ENCODE data around the gene HSPA9.

The HSPA9 gene

GRCh38 chr5:138564242-138564641 is 11.0 kb downstream of the HSPA9 start:
- no peaks in the 10 kb centered on the region for H3K4me1 ChIP-seq (ENCODE audit: insufficient read depth, low read length)
- H3K4me3 ChIP-seq (ENCODE audit: low read length) = no peak overlapping the region
- H3K9me3 ChIP-seq (ENCODE audit: low read length) = no peaks in the 10 kb centered on the region
- no peak overlapping the region for H2AFZ ChIP-seq (ENCODE audit: low read depth, low read length)
- H3K27me3 ChIP-seq (ENCODE audit: insufficient read depth, low read length) = no peaks in the 10 kb centered on the region
- peaks cover 92% of the 10 kb centered on the region for H3K36me3 ChIP-seq (ENCODE audit: insufficient read depth, low read length)

- Histone ChIP-seq H2AFZ (ENCODE audit: low read depth, low read length) (no peak overlapping the region), H3K4me3 (ENCODE audit: low read length) (no peak overlapping the region), H3K36me3 (ENCODE audit: insufficient read depth, low read length) (peaks cover 92% of the 10 kb centered on the region), H3K4me1 (ENCODE audit: insufficient read depth, low read length) (no peaks in the 10 kb centered on the region), H3K9me3 (ENCODE audit: low read length) (no peaks in the 10 kb centered on the region), H3K27me3 (ENCODE audit: insufficient read depth, low read length) (no peaks in the 10 kb centered on the region)
Observed at GRCh38 chr5:138563340-138564118, 11.7 kb downstream of the HSPA9 start.

- Histone ChIP-seq H2AFZ (ENCODE audit: low read depth, low read length) (no peak overlapping the region), H3K27me3 (ENCODE audit: insufficient read depth, low read length) (no peaks in the 10 kb centered on the region), H3K36me3 (ENCODE audit: insufficient read depth, low read length) (peaks cover 92% of the 10 kb centered on the region), H3K9me3 (ENCODE audit: low read length) (no peaks in the 10 kb centered on the region), H3K4me3 (ENCODE audit: low read length) (no peak overlapping the region), H3K4me1 (ENCODE audit: insufficient read depth, low read length) (no peaks in the 10 kb centered on the region)
Observed at GRCh38 chr5:138560971-138561370, 14.2 kb downstream of the HSPA9 start.

- peaks cover 92% of the 10 kb centered on the region for H3K36me3 ChIP-seq (ENCODE audit: insufficient read depth, low read length)
Observed at GRCh38 chr5:138559937-138560336, 15.3 kb downstream of the HSPA9 start.

GRCh38 chr5:138557677-138558076 is 17.5 kb downstream of the HSPA9 start:
- H3K4me3 ChIP-seq (ENCODE audit: low read length) = no peak overlapping the region
- no peak overlapping the region for H2AFZ ChIP-seq (ENCODE audit: low read depth, low read length)
- no peaks in the 10 kb centered on the region for H3K4me1 ChIP-seq (ENCODE audit: insufficient read depth, low read length)
- no peaks in the 10 kb centered on the region for H3K27me3 ChIP-seq (ENCODE audit: insufficient read depth, low read length)
- H3K36me3 ChIP-seq (ENCODE audit: insufficient read depth, low read length) = peaks cover 91% of the 10 kb centered on the region
- no peaks in the 10 kb centered on the region for H3K9me3 ChIP-seq (ENCODE audit: low read length)

More at GRCh38 chr5:138559937-138560336, 15.3 kb downstream of the HSPA9 start:
- H3K4me3 ChIP-seq (ENCODE audit: low read length) = no peak overlapping the region
- H2AFZ ChIP-seq (ENCODE audit: low read depth, low read length) = no peak overlapping the region
- no peaks in the 10 kb centered on the region for H3K4me1 ChIP-seq (ENCODE audit: insufficient read depth, low read length)
- H3K27me3 ChIP-seq (ENCODE audit: insufficient read depth, low read length) = no peaks in the 10 kb centered on the region
- no peaks in the 10 kb centered on the region for H3K9me3 ChIP-seq (ENCODE audit: low read length)

GRCh38 chr5:138554143-138554542 is 21.1 kb downstream of the HSPA9 start:
- Histone ChIP-seq H3K9me3 (ENCODE audit: low read length) (no peaks in the 10 kb centered on the region), H3K4me1 (ENCODE audit: insufficient read depth, low read length) (no peaks in the 10 kb centered on the region), H3K27me3 (ENCODE audit: insufficient read depth, low read length) (no peaks in the 10 kb centered on the region), H3K4me3 (ENCODE audit: low read length) (no peak overlapping the region), H3K36me3 (ENCODE audit: insufficient read depth, low read length) (peaks cover 62% of the 10 kb centered on the region), H2AFZ (ENCODE audit: low read depth, low read length) (no peak overlapping the region)

- no peaks in the 10 kb centered on the region for H3K27me3 ChIP-seq (ENCODE audit: insufficient read depth, low read length)
- H3K36me3 ChIP-seq (ENCODE audit: insufficient read depth, low read length) = peaks cover 57% of the 10 kb centered on the region
- no peak overlapping the region for H2AFZ ChIP-seq (ENCODE audit: low read depth, low read length)
- H3K4me1 ChIP-seq (ENCODE audit: insufficient read depth, low read length) = no peaks in the 10 kb centered on the region
- H3K9me3 ChIP-seq (ENCODE audit: low read length) = no peaks in the 10 kb centered on the region
- H3K4me3 ChIP-seq (ENCODE audit: low read length) = no peak overlapping the region
Observed at GRCh38 chr5:138553437-138554095, 21.6 kb downstream of the HSPA9 start.

GRCh38 chr5:138552657-138553056 is 22.5 kb downstream of the HSPA9 start:
- no peaks in the 10 kb centered on the region for H3K27me3 ChIP-seq (ENCODE audit: insufficient read depth, low read length)
- H3K4me3 ChIP-seq (ENCODE audit: low read length) = no peak overlapping the region
- no peaks in the 10 kb centered on the region for H3K9me3 ChIP-seq (ENCODE audit: low read length)
- no peaks in the 10 kb centered on the region for H3K4me1 ChIP-seq (ENCODE audit: insufficient read depth, low read length)
- no peak overlapping the region for H2AFZ ChIP-seq (ENCODE audit: low read depth, low read length)
- H3K36me3 ChIP-seq (ENCODE audit: insufficient read depth, low read length) = peaks cover 48% of the 10 kb centered on the region

GRCh38 chr5:138549414-138549813 is 25.8 kb downstream of the HSPA9 start:
- Histone ChIP-seq H3K27me3 (ENCODE audit: insufficient read depth, low read length) (no peaks in the 10 kb centered on the region), H3K9me3 (ENCODE audit: low read length) (no peaks in the 10 kb centered on the region), H3K4me3 (ENCODE audit: low read length) (no peak overlapping the region), H2AFZ (ENCODE audit: low read depth, low read length) (no peak overlapping the region), H3K36me3 (ENCODE audit: insufficient read depth, low read length) (peaks cover 15% of the 10 kb centered on the region), H3K4me1 (ENCODE audit: insufficient read depth, low read length) (peaks cover 10% of the 10 kb centered on the region)

GRCh38 chr5:138545919-138546562 is 29.2 kb downstream of the HSPA9 start:
- no peaks in the 10 kb centered on the region for H3K27me3 ChIP-seq (ENCODE audit: insufficient read depth, low read length)
- no peak overlapping the region for H2AFZ ChIP-seq (ENCODE audit: low read depth, low read length)

GRCh38 chr5:138544181-138545134 is 30.7 kb downstream of the HSPA9 start:
- peaks cover 26% of the 10 kb centered on the region for H3K4me1 ChIP-seq (ENCODE audit: insufficient read depth, low read length)
- peaks cover 19% of the 10 kb centered on the region for H3K36me3 ChIP-seq (ENCODE audit: insufficient read depth, low read length)
- no peaks in the 10 kb centered on the region for H3K27me3 ChIP-seq (ENCODE audit: insufficient read depth, low read length)
- peak overlapping the region; percentile 96 for H3K4me3 ChIP-seq (ENCODE audit: low read length)
- H2AFZ ChIP-seq (ENCODE audit: low read depth, low read length) = no peak overlapping the region
- H3K9me3 ChIP-seq (ENCODE audit: low read length) = no peaks in the 10 kb centered on the region

More at GRCh38 chr5:138545919-138546562, 29.2 kb downstream of the HSPA9 start:
- H3K36me3 ChIP-seq (ENCODE audit: insufficient read depth, low read length) = peaks cover 5% of the 10 kb centered on the region
- H3K4me3 ChIP-seq (ENCODE audit: low read length) = no peak overlapping the region
- no peaks in the 10 kb centered on the region for H3K9me3 ChIP-seq (ENCODE audit: low read length)
- H3K4me1 ChIP-seq (ENCODE audit: insufficient read depth, low read length) = peaks cover 23% of the 10 kb centered on the region

- H3K4me3 ChIP-seq (ENCODE audit: low read length) = peak overlapping the region; percentile 96
- peaks cover 25% of the 10 kb centered on the region for H3K36me3 ChIP-seq (ENCODE audit: insufficient read depth, low read length)
- no peaks in the 10 kb centered on the region for H3K9me3 ChIP-seq (ENCODE audit: low read length)
- peak overlapping the region; percentile 49 for H2AFZ ChIP-seq (ENCODE audit: low read depth, low read length)
- H3K27me3 ChIP-seq (ENCODE audit: insufficient read depth, low read length) = no peaks in the 10 kb centered on the region
- H3K4me1 ChIP-seq (ENCODE audit: insufficient read depth, low read length) = peaks cover 27% of the 10 kb centered on the region
Observed at GRCh38 chr5:138543730-138544104, 31.5 kb downstream of the HSPA9 start.
